Spleen (tissue), 11 donors: ENCODE measurements around the gene CCDC92B. TPM values are rescaled to one million over a fixed set of nuclear protein-coding genes. Genes with fewer than 3 reads are reported as not detected.

Source experiments
- DNase-seq: peaks from one replicate; pipeline ENCODE4 v3.0.0-alpha.2; 2020
- H3K27ac ChIP-seq, 8 donors: fragments of 200-600 bp; sonication (generic) in 7 of 8; 1 replicate in 4 of 8; 2 replicates in 4 of 8; pipeline versions ENCODE4 v1.5.0 to v1.8.0; 2016 to 2021; ENCODE audit warnings: inconsistent platforms in 4 of 8, mild to moderate bottlenecking in 4 of 8, moderate library complexity in 1 of 8
- H3K27me3 ChIP-seq, 7 donors: fragments of 200-600 bp; sonication (generic) in 6 of 7; replicated peaks in 1 of 7; 1 replicate in 4 of 7; 2 replicates in 3 of 7; pipeline versions ENCODE4 v1.5.0 to v1.8.0; 2016 to 2021; ENCODE audit warnings: inconsistent platforms in 3 of 7, mild to moderate bottlenecking in 1 of 7
- H3K36me3 ChIP-seq, 6 donors: fragments of 200-600 bp; sonication (generic) in 5 of 6; 1 replicate in 4 of 6; 2 replicates in 2 of 6; pipeline versions ENCODE4 v1.5.0 to v1.8.0; 2016 to 2021; ENCODE audit warnings: inconsistent platforms in 2 of 6
- H3K4me1 ChIP-seq, 6 donors: fragments of 200-600 bp; sonication (generic) in 5 of 6; 1 replicate in 3 of 6; 2 replicates in 3 of 6; pipeline versions ENCODE4 v1.5.0 to v1.8.0; 2016 to 2021; ENCODE audit warnings: inconsistent platforms in 3 of 6
- H3K4me3 ChIP-seq, 8 donors: fragments of 200-600 bp; sonication (generic) in 7 of 8; 1 replicate in 4 of 8; 2 replicates in 4 of 8; pipeline versions ENCODE4 v1.5.0 to v1.8.0; 2016 to 2021; ENCODE audit warnings: inconsistent platforms in 4 of 8, mild to moderate bottlenecking in 4 of 8, moderate library complexity in 2 of 8
- H3K9me3 ChIP-seq, 8 donors: fragments of 200-600 bp; sonication (generic) in 7 of 8; 1 replicate in 4 of 8; 2 replicates in 4 of 8; pipeline versions ENCODE4 v1.5.0 to v1.8.0; 2016 to 2021; ENCODE audit warnings: inconsistent platforms in 4 of 8
- POLR2A ChIP-seq, 3 donors: fragments of 450-650 bp; IDR thresholded peaks; one replicate each; pipeline ENCODE4 v1.5.1; 2017; ENCODE audit warnings: antibody characterized with exemption in 3 of 3, mild to moderate bottlenecking in 1 of 3
- POLR2AphosphoS5 ChIP-seq, 3 donors: sonication (generic); formaldehyde crosslinking; IDR thresholded peaks; one replicate each; pipeline ENCODE4 v1.5.1; 2017; ENCODE audit warnings: antibody characterized with exemption in 3 of 3
- WGBS, 5 donors: extraction: QIAGEN DNeasy Blood & Tissue Kit in 3 of 5; methylation state at CpG; one replicate each; pipeline versions ENCODE4 v1.1.5 to v1.1.7; 2013 to 2018; 5-methylcytosine and 5-hydroxymethylcytosine counted together
- intact Hi-C: fragments of 100-400 bp; cut with DNase I; formaldehyde crosslinking; loops from one replicate; pipeline ENCODE4 v1.15.0; 2023; ENCODE audit warnings: low total_unique reads
- polyA plus RNA-seq, 3 donors: library from polyadenylated mRNA; stranded (reverse); fragments of 200-250 nt; gene quantifications; one replicate each; pipeline ENCODE4 v1.2.1, GENCODE V29; 2013
- total RNA-seq, 7 donors: library from RNA; depleted of rRNA in 3 of 7; stranded (reverse); fragments of >200 nt in 3 of 7; fragmentation: NEBNext Ultra II Directional in 4 of 7; extraction: Animal tissue kit (Norgen Biotek cat#: 25700) in 4 of 7; gene quantifications; one replicate each; pipeline versions ENCODE4 v1.1.0 to v1.2.1, GENCODE V29; 2016 to 2021
- TF ChIP-seq, protein P1 (sequence below), 11 experiments: fragments of 200-600 bp in 7 of 11; fragments of 450-650 bp in 4 of 11; sonication (generic) in 4 of 11; IDR thresholded peaks in 8 of 11; conservative IDR thresholded peaks in 3 of 11; 1 replicate in 7 of 11; 2 replicates in 4 of 11; pipeline versions ENCODE4 v1.4.0 to v1.8.0; 2016 to 2021; ENCODE audit warnings: antibody characterized with exemption in 11 of 11, inconsistent platforms in 4 of 11, mild to moderate bottlenecking in 1 of 11
- donor health status: healthy with polysubstance abuse.
- donor health status: DM: no; HTN: no; CAD: no; lungs with moderate emphysema.
- donor health status: DM: no; HTN: no; CAD: no.
- donor health status: Bipolar disorder and iron deficiency.
- donor health status: healthy.
- donor health status: DM: no; HTN: no; CAD: no.
- donor health status: DM: yes; HTN: yes; CAD: no.

Gene CCDC92B
- total and polyA plus RNA-seq, 10 donors, result 0.03 to 0.26 (median 0.20) TPM; not detected in 3

DNA sequence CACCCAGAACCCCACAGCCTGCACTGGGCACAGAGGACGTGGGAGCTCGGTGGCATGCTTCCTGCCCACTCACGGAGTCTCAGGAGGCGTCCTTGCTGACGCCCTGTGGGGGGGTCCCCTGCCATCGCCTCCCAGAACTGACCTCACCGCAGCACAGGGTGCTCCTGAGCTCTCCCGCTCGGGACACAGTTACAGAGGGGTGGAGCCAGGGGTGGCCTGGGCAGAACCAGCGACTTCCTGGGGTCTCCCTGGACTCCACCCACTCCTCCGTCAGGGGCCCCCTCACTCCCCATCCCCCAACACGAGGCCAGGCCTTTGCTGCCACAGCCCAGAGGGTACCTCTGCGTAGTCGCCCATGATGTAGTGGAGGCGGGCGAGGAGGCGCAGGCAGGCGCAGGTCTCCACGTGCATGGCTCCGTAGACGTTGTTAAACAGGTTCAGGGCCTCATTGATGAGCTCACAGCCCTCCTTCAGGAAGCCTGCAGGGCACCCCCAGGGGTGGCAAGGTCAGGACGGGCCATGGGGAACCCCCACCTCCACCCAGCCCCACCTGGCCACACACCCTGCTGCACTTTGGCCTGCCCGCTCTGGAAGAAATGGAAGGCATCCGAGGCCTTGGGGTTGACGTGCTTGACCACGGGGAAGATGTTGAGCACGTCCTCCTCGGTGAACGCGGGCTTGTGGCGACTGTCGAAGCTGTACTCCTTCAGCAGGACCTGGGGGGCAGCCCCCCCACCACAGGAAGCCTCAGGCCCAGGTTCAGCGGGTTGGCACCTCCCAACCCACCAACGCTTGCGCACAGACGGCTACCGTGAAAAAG, 55.7 kb downstream of the CCDC92B start:
- no peak overlapping the region for H3K27ac ChIP-seq
- TF ChIP-seq POLR2AphosphoS5 (IDR thresholded peaks at IDR 0.05) (peak in 2 of 3 donors; percentile 18 to 47), POLR2A (IDR thresholded peaks at IDR 0.05) (no peak)
- TF ChIP-seq, protein P1, sequence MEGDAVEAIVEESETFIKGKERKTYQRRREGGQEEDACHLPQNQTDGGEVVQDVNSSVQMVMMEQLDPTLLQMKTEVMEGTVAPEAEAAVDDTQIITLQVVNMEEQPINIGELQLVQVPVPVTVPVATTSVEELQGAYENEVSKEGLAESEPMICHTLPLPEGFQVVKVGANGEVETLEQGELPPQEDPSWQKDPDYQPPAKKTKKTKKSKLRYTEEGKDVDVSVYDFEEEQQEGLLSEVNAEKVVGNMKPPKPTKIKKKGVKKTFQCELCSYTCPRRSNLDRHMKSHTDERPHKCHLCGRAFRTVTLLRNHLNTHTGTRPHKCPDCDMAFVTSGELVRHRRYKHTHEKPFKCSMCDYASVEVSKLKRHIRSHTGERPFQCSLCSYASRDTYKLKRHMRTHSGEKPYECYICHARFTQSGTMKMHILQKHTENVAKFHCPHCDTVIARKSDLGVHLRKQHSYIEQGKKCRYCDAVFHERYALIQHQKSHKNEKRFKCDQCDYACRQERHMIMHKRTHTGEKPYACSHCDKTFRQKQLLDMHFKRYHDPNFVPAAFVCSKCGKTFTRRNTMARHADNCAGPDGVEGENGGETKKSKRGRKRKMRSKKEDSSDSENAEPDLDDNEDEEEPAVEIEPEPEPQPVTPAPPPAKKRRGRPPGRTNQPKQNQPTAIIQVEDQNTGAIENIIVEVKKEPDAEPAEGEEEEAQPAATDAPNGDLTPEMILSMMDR (IDR thresholded peaks at IDR 0.05 in 8 of 11, conservative IDR thresholded peaks at IDR 0.05 in 3 of 11), result no peak
- no peaks in the 10 kb centered on the region for H3K27me3 ChIP-seq
- 81 to 88% (median 83%) methylated on average over 12 to 37 of the region's 37 CpGs for WGBS, 5 donors
- intact Hi-C loops, result no loop called here
- H3K36me3 ChIP-seq, result peaks cover 0 to 100% (median 80%) of the 10 kb centered on the region in 6 donors
- H3K9me3 ChIP-seq, result no peaks in the 10 kb centered on the region
- peak overlapping the region in 1 of 8 donors; percentile 8 for H3K4me3 ChIP-seq
- peak; percentile 72 for DNase-seq
- peaks cover 0 to 19% (median 14%) of the 10 kb centered on the region in 6 donors for H3K4me1 ChIP-seq

DNA sequence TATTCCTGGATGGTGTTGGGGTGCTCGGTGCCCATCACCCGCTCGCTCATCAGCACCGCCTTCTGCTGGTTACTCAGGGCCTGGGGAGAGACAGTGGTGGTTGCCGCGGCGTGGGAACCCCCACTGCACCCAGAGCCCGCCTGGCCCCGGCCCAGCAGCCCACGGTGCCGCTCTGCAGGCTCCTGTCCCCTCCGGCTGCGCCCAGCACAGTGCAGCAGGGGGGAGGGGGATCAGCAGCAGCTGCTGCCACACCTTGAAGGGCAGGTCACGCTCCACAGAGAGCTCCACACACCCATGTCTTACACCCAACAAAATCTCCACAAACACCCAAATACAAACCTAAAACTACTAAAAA, 56.7 kb downstream of the CCDC92B start:
- Histone ChIP-seq H3K27me3 (no peaks in the 10 kb centered on the region), H3K4me3 (no peak overlapping the region), H3K9me3 (no peaks in the 10 kb centered on the region), H3K4me1 (peaks cover 0 to 23% (median 16%) of the 10 kb centered on the region in 6 donors), H3K36me3 (peaks cover 0 to 92% (median 70%) of the 10 kb centered on the region in 6 donors), H3K27ac (no peak overlapping the region)
- WGBS, 5 donors, result 82 to 97% (median 92%) methylated on average over 8 to 14 of the region's 14 CpGs
- DNase-seq, result no peak
- TF ChIP-seq, protein P1 (IDR thresholded peaks at IDR 0.05 in 8 of 11, conservative IDR thresholded peaks at IDR 0.05 in 3 of 11), result no peak
- TF ChIP-seq POLR2AphosphoS5 (IDR thresholded peaks at IDR 0.05), result no peak
- no peak for TF ChIP-seq POLR2A (IDR thresholded peaks at IDR 0.05)
- intact Hi-C loops, result no loop called here

GRCh38 chr17:2691965-2692780, 57.3 kb downstream of the CCDC92B start:
- H3K36me3 ChIP-seq, result peaks cover 0 to 86% (median 65%) of the 10 kb centered on the region in 6 donors
- 90 to 94% (median 92%) methylated on average over 39 to 71 of the region's 71 CpGs for WGBS, 5 donors

More at GRCh38 chr17:2691965-2692780, 57.3 kb downstream of the CCDC92B start:
- H3K27ac ChIP-seq, result no peak overlapping the region
- H3K27me3 ChIP-seq, result no peaks in the 10 kb centered on the region
- TF ChIP-seq POLR2A (IDR thresholded peaks at IDR 0.05) (no peak), POLR2AphosphoS5 (IDR thresholded peaks at IDR 0.05) (peak in 2 of 3 donors; percentile 6 to 21)
- TF ChIP-seq, protein P1 (IDR thresholded peaks at IDR 0.05 in 8 of 11, conservative IDR thresholded peaks at IDR 0.05 in 3 of 11), result no peak
- H3K4me1 ChIP-seq, result peaks cover 0 to 23% (median 16%) of the 10 kb centered on the region in 6 donors
- DNase-seq, result peak; percentile 65
- no peaks in the 10 kb centered on the region for H3K9me3 ChIP-seq
- intact Hi-C loops, result no loop called here
- H3K4me3 ChIP-seq, result no peak overlapping the region
